GM19351 (cell line): Measurements from ENCODE around the gene CNBD2.
"Not testable (repeated sequence)": the region's sequence is repeated elsewhere in the genome, so short reads cannot be mapped to it uniquely, and the experiment has no call there.

Experiments
- ATAC-seq: cut with Tn5 transposase; IDR thresholded peaks from one replicate; pipeline ENCODE4 v1.9.1; 2021; ENCODE audit warnings: mild to moderate bottlenecking, moderate library complexity; ENCODE audit not compliant: unreplicated experiment

The CNBD2 gene

GRCh38 chr20:35974256-35974655 lies 5.9 kb downstream of the CNBD2 start:
- no peak for ATAC-seq

DNA sequence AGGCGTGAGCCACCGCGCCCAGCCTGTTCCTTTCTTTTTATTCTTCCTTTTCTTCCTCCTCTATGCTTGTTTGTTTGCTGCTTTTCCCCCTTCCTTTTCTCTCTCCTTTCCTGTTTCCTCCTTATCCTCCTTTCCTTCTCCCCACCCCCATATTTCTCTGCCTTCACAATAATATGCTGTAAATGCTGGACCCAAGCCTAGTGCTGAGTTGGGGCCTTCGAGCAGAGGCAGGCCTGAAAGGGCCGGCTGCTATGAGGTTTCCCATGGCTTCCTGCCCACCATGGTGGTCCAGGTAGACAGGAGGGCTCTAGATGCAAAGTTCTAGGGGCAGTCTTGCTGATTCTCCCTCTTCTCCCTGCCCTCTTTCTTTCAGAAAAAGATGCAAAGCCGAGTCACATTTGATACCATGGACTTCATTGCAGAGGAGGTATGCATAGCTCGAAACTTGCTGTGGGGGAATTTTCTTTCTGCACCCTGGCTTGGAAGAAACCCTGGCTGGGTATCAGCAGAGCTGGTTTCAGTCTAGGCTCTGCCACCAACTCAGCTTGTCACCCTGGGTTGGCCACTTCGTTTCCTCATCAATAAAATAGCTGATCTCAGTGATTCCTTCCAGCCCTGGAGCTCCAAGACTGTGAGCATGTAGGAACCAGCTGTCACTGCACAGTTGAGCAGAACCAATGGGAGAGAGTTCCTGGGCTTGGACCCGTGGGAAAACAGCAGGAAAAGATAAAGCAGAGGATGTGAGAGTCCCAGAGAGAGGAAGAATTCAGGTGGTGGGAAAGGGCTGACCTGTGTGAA lies 7.4 kb downstream of the CNBD2 start:
- ATAC-seq, result no peak

- no peak for ATAC-seq
Measured at GRCh38 chr20:35978041-35978513, 9.7 kb downstream of the CNBD2 start.

DNA sequence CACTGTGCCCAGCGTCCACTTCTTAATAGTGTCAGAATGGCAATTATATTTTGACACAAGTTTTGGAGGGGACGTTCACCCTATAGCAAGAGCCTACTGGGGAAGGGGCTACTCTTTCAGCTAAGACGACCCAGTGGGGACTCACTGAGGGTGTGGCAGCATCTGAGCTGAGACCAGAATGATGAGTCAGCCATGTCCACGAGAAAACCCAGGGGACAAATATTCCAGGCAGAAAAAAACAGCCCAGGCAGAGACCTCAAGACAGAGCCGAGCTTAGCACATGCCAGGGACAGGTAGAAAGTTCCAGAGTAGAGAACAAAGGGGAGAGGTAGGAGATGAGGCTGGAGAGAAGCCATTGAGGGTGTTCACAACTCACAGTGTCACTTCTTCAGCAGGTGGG lies 11.2 kb downstream of the CNBD2 start:
- no peak for ATAC-seq

DNA sequence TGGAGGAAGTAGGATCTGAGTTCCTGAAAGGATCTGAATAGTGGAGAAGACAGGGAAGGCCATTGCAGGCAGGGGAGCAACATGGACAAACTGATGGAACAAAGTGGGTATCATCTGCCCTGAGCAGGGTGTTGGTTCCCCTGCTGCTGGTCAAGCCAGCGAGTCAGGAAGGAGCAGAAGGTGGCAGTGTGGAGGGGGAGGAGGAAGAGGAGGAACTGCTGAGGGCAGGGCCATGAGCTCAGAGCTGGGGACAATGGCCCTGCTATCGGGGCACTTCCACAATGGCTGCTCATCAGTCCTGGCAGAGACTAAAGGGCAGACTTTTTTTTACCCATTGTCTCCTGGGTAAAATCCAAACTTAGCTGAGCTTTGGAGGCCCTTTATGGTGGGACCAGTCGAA lies 13.6 kb downstream of the CNBD2 start:
- no peak for ATAC-seq

DNA sequence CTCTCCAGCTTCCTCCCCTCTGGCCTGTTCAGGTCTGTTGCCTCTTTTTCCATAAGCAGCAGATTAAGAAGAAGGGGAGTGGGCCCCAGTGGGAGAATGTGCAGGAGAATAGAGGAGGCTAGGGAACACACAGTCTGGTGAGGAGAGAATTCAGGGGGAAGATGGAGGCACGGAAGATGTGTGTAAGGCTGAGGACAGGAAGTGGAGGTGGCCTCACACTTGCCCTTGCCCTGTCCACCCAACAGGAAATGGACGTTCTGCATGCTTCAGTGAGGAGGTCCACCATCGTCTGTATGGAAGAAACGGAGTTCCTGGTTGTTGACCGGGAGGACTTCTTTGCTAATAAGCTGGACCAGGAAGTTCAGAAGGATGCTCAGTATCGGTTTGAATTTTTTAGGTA lies 16.0 kb downstream of the CNBD2 start:
- ATAC-seq, result no peak

- ATAC-seq, result no peak
Measured at GRCh38 chr20:35985806-35986205, 17.4 kb downstream of the CNBD2 start.

DNA sequence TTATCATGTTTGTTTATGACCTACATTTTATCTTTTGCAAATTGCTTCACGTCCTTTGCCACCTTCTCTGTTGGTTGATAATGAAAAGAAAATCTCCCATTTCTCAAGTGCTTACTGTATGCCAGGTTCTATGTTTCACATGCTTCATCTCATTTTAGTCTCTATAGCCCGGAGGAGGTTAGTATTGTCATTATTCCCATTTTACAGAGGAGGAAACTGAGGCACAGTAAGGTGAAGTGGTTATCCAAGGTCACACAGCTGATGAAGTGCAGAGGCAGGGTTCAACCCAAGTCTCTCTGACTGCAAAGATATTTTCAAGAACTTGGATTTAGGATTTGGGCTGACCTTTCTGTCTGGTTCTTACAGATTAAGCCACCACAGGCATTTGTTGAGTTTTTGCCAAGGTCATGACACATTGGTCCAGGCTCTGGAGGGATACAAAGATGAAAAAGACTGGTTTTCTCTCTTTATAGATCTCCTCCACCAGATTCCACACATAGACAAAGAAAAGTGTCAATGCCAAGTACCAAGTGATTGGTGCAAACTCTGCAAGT lies 20.6 kb downstream of the CNBD2 start:
- no peak for ATAC-seq

GRCh38 chr20:35991142-35991771 lies 22.9 kb downstream of the CNBD2 start:
- no peak for ATAC-seq

- ATAC-seq, result no peak
Measured at GRCh38 chr20:35992713-35993335, 24.4 kb downstream of the CNBD2 start.

GRCh38 chr20:35994994-35995453 lies 26.6 kb downstream of the CNBD2 start:
- ATAC-seq, result no peak

GRCh38 chr20:35996492-35996891 lies 28.1 kb downstream of the CNBD2 start:
- ATAC-seq, result not testable (repeated sequence)

- not testable (repeated sequence) for ATAC-seq
Measured at GRCh38 chr20:36001331-36001730, 32.9 kb downstream of the CNBD2 start.

DNA sequence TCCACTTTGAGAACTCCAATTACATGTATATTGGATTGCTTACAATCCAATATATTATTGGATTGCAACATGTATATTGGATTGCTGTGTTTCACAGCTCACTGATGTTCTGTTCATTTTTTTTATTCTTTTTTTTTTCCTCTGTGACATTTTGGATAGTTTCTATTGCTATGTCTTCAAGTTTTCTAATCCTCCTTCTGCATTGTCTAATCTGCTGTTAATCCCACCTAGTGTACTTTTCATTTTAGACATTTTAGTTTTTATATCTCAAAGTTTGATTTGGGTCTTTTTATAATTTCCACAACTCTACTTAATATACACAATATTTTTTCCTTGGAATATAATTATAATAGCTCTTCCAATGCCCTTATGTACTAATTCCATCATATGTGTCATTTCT lies 34.5 kb downstream of the CNBD2 start:
- no peak for ATAC-seq

DNA sequence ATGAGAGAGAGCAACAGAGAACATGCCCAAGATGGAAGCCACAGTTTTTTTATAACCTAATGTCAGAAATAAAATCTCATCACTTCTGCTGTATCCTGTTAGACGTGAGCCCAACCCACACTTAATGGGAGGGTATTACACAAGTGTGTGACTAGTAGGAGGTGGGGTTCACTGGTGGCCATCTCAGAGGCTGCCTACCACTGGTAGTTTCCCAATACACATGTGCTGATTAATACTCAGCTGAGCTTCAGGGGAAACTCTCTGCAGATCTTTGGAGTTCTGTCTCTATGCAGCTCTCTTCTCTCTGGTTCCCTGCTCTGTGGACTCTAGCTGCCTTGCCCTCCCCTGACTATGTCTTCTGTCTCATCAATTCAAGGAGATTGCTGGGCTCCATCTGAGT lies 35.7 kb downstream of the CNBD2 start:
- ATAC-seq, result no peak

DNA sequence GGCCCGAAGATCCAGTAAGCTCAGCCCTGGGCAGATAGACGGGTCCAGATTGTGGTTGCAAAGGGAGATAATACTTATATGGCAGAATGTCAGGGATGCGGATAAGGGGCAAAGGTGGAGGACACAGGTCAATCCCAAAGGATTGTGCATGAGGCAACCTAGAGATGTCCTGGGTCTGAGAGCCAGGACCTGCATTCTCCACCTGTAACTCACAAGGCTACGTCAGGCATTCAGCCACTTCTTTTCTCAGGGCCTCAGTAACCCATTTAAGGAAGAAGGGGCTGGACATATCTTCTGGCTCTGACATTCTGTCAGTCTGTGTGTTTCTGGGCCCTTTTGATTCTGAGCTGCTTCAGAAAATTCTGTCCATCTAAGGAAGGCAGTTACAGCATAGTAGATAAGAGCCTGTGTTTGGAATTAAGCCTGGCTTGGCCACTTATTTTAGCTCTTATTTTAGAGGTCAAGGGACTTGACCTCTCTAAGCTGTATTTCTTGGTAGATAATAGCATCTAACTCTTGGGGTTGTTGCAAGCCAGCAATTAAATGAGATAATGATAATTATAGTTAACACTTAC lies 40.2 kb downstream of the CNBD2 start:
- no peak for ATAC-seq

DNA sequence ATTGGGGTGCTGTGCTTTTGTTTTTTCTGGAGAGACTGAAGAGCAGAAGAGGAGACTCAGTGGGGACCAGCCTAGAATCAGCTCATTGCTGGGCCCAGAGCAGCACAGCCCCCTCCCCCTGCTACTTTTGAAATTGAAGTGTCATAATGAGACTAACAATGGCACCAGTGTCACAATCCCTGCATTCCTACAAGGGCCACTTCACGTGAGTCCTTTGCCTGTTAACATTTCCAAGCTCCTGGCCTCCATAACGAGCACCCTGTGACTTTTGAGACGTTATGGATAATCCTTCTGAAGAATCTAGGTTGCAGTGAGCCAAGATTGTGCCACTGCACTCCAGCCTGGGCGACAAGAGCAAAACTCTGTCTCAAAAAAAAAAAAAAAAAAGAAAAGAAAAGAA lies 41.7 kb downstream of the CNBD2 start:
- ATAC-seq, result no peak

DNA sequence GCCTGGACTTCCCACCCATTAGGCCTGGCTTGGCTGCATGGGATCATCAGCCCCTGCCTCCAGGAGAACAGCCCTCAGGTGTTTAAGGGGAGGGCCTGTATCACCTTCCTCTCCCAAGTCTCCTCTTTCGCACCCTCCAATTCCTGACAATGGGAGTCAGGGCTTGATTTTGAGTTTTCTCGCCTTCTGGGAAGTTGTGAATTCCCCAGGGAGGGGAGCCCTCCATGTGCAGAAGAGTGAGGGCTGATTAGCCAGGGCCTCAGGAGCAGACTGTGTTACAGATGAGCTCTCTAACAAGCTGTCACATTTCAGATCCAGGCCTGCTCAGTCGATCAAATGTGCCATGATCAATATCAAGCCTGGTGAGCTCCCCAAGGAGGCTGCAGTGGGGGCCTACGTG lies 42.4 kb downstream of the CNBD2 start:
- no peak for ATAC-seq

DNA sequence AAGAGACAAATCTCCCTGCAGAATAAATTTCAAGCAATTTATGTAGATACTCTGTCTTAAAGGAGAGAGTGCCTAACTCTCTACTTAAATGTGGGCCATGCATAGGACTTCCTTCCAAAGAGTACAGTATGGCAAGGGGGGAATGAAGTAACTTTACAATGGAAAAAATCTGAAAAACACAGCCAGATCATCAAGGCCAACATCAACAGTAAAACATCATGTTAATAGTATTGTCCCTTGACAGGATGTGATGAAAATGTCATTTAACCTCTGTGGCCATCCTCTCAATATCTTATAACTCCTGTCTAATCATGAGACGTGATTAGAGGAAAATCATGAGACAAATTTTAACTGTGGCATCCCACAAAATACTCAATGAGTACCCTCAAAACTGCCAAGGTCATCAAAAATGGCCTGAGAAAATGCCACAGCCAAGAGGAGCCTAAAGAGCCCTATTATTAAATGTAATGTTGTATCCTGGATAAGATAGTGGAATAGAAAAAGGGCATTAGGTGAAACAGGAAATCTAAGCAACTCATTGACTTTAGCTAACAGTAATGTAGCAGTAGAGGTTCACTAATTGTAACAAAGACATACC lies 47.5 kb downstream of the CNBD2 start:
- ATAC-seq, result no peak

- no peak for ATAC-seq
Measured at GRCh38 chr20:36017048-36017951, 48.9 kb downstream of the CNBD2 start.
